Measurements from ENCODE around the gene TTLL8.
A peak's percentile ranks its signal among the peaks of the same experiment; 100 is the strongest.
"Not testable (repeated sequence)": the region's sequence is repeated elsewhere in the genome, so short reads cannot be mapped to it uniquely, and the experiment has no call there.

Gene TTLL8

DNA sequence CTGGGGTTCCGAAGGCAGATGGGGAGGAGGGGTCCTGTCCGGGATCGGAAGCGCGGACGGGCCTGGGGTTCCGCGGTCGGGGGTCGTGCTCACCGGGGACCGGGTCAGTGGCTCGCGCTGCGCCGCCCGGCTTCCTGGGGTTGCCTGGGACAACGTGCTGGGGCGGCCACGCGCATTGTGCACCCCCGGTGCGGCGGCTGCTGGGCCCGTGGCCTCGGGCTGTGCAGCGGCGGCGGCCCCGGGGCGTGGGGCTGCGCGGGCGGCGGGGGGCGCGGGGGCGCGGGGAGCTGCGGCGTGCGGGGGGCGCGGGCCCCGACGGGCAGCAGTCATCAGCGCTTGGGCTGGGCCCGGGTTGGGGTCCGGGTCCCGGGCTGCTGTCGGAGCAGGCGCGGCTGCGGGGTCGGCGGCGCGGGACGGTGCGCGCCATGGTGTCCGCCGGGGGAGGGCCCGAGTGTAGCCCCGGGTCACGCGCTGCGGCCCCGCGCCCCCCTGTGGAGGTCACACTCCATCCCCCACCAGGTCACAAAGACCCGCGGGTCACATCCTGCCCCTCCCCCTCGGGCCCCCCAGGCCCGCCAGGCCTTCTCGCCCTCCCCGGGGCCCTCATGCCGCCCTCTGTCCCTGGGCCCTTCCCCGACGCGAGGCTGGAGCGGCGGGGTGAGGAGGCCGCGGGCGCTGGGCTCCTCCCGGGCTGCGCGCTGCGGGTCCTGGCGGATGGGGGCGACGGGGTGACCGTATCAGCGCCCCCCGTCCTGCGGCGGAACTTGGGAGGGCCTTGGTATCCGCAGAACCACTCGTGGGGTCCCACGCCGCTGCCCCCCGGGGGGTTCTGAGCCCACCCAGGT is at the start of gene TTLL8:
Gene TTLL8, minus strand, starts transcription at position 238 of the 845 bp plus-strand sequence.
- DNase-seq, result no peak

- no peak for DNase-seq
Observed at GRCh38 chr22:50107529-50107928, 49.4 kb upstream of the TTLL8 start.

DNA sequence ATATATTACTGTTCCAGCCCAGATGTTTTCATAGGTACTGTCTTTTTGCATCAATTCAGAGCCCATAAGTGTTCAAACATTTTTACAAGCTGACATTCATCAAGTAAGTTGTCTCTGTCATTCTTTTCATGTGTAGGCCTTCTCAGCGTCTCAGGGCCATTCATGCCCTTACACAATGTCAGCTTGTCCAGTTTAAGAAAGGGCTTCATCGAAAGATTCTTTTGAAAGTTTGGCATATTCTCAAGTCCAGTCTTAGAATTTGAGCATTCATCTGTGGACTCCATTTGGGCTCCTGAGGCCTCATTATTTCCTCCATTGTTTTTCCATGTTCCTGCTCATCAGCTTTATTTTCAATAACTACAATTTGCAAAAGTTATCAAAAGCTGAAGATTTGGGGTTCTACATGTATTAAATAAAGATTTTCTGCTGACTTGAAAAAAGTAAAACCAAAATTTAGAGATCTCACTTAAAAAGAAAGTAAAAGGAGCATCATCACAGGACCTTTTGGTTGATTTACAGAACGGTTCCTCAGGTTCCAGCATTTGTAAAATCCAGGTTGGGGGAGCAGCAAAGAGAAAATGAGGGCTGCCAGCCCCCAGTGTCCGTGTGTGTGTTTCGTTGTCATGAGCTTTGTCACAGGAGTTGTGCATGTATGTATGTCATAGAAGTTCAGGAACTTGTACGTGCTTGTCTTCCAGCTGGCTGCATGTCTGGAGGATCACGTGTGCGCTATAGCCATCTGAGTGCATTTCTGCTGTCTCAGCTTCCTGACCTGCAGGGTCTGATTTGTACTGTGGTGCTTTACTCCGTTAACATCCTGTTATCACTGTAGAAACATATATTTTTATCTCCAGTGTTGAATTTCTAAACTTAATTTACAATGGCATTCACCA is 47.4 kb upstream of the TTLL8 start:
- peak; percentile 61 for DNase-seq

DNA sequence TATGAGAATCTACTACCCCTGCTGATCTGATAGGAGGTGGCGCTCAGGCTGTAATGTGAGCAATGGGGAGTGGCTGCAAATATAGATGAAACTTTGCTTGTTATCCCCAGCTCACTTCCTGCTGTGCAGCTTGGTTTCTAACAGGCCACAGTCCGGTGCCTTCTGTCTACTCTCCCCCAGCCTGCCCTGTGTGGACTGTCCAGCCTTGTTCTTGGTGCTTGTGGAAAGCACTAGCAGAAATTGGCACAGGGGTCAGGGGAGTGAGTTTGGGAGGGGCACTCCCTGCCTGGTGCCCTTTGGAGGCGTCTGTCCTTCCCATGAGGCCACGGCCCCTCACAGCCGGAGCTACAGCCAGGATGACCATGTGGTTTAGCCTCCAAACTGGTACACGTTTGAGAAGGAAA is 46.0 kb upstream of the TTLL8 start:
- no peak for DNase-seq

DNA sequence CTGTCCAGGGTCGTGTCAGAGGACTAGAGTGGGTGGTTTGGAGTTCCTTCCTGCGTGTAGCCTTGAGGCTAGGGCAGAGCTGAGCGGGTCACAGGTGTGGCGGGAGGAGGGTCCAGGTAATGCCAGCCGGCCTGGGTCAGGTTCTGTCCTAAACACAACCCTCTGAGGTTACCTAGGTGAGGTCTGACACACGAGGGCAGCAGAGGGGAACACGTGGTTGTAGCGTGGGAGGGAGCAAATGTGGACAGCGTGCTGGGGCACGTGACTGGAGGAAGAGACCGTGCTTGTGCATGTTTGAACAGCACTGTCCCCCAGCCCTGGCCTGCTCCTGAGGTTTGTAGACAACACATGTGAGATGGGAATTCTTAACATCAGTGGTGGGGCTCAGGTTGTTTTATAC is 44.8 kb upstream of the TTLL8 start:
- DNase-seq, result no peak

DNA sequence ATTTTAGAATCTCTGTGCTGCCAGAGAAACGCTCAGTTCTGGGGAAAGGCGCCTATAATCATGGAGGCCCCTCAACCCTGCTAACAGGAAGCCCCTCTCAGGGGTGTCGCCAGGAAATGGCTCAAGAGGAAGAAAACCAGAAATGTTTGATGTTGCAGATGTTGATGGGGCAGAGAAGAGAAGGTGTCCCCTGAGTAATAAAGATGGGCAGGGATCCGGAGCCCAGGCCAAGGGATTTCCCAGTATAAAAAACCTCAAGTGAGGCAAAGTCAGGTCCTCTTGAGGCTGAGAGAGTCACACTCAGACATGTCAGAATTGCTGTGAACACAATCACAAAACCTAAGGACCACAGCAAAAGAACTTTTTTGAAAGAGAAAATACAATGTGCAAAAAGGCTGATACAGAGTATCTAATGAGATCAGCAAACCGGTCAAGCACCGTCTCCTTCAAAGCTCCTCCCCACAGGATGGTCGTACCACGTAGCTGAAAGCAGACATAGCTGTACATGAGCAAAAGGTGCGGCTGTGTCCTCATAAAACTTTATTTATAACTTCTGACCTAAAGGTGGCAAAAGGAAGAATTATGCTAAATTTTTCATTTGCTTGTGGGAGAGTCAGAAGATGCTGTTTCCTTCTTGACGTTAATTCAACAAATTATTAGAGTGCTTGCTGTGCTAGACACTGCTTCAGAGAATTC is 43.9 kb upstream of the TTLL8 start:
- no peak for DNase-seq

- DNase-seq, result no peak
Observed at GRCh38 chr22:50098052-50098451, 40.0 kb upstream of the TTLL8 start.

- DNase-seq, result no peak
Observed at GRCh38 chr22:50092342-50092741, 34.2 kb upstream of the TTLL8 start.

GRCh38 chr22:50091092-50091768 is 33.1 kb upstream of the TTLL8 start:
- no peak for DNase-seq

GRCh38 chr22:50090412-50090714 is 32.3 kb upstream of the TTLL8 start:
- DNase-seq, result no peak

DNA sequence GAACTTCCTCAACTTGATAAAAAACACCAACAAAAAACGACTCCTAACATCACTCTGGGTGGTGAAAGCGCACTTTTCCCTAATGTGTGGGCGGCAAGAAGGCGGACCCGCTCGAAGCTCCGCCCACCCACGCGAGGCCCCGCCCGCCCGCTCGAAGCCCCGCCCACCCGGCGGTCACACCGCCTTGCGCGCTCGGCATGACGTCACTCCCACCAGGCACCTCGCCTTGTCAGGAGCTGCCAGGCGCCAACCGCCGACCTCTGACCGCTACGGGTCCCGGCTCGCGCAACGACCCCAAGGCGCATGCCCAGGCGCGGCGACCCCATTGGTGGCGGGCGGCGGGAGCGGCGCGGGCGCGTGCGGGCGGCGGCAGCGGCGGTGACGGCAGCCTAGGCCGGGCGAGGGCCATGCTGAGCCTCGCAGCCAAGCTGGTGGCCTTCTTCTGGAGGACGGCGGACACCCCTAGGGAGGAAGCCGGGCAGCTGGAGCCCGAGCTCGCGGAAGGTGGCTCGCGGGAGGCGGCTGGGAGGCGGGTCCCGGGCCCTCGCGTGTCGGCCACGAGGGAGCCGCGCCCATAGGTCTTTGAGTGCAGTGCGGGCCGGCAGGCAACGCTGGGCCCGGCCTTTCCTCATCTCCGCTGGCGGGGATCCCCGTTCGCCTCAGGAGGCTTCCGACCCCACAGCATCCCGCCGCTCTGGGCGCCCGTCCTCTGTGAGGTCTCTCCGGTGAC is 31.7 kb upstream of the TTLL8 start, which contains the start of gene MOV10L1:
Gene MOV10L1, plus strand, starts transcription at position 325 of the 730 bp plus-strand sequence. Its CDS starts 83 bp downstream, at position 408.
- peak; percentile 30 for DNase-seq

GRCh38 chr22:50089231-50089630 is 31.1 kb upstream of the TTLL8 start:
- DNase-seq, result no peak

- DNase-seq, result no peak
Observed at GRCh38 chr22:50088096-50088495, 30.0 kb upstream of the TTLL8 start.

- no peak for DNase-seq
Observed at GRCh38 chr22:50087646-50088045, 29.5 kb upstream of the TTLL8 start.

GRCh38 chr22:50086975-50087374 is 28.9 kb upstream of the TTLL8 start:
- DNase-seq, result not testable (repeated sequence)

DNA sequence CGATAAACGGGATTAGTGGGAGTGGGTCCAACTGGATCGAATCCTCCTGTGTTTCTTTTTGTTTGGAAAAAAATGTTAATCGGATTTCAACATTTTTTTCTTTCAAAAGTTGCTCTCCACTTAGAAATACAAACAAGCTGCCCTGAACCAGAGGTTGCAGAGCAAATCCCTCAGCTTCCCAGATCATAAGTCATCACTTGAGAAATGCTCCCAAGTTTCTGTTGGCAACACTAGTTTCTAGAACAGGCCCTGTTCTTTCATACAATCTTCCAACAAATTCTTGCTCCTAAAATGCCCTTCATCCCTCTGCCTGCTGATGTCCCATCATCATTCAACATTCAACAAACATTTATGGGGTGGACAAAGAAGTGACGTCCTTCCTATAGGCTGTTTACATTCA is 28.4 kb upstream of the TTLL8 start:
- DNase-seq, result peak; percentile 11

GRCh38 chr22:50085211-50085972 is 27.3 kb upstream of the TTLL8 start, which contains the start of gene MLC1:
Gene MLC1 (minus strand): TSS chr22:50085426. CDS start chr22:50084902, 524 bp downstream.
- DNase-seq, result no peak

DNA sequence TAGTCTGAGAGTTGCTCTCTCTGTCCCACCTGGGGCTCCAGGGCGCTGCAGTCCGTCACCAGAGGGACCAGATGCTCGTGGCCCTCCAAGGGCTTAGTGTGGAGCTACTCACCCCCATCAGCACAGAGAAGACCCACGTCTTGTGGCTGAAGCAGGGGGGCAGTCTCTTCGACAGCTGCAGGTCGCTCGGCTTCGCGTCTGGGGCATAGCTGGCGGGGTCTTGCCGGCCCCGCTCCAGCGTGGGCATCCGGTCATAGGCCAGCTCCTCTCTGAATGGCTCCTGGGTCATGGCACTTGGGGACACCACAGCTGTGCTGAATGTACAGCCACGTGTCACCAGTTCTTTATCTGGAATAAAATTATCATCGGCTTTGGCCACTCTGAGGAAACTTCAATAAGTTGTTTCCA is 26.5 kb upstream of the TTLL8 start:
- no peak for DNase-seq

- no peak for DNase-seq
Observed at GRCh38 chr22:50084080-50084477, 26.0 kb upstream of the TTLL8 start.

GRCh38 chr22:50083462-50084079 is 25.5 kb upstream of the TTLL8 start:
- no peak for DNase-seq
